Measurements from ENCODE around the gene SLC37A1. TPM values are rescaled to one million over a fixed set of nuclear protein-coding genes. Genes with fewer than 3 reads are reported as not detected.

SLC37A1 gene
- total and polyA plus RNA-seq, 9 of the 15 experiments (the other 6 are each of a cell fraction or from before 2014, with no cell fraction given) = 0.06 to 3.4 (median 0.40) TPM

DNA sequence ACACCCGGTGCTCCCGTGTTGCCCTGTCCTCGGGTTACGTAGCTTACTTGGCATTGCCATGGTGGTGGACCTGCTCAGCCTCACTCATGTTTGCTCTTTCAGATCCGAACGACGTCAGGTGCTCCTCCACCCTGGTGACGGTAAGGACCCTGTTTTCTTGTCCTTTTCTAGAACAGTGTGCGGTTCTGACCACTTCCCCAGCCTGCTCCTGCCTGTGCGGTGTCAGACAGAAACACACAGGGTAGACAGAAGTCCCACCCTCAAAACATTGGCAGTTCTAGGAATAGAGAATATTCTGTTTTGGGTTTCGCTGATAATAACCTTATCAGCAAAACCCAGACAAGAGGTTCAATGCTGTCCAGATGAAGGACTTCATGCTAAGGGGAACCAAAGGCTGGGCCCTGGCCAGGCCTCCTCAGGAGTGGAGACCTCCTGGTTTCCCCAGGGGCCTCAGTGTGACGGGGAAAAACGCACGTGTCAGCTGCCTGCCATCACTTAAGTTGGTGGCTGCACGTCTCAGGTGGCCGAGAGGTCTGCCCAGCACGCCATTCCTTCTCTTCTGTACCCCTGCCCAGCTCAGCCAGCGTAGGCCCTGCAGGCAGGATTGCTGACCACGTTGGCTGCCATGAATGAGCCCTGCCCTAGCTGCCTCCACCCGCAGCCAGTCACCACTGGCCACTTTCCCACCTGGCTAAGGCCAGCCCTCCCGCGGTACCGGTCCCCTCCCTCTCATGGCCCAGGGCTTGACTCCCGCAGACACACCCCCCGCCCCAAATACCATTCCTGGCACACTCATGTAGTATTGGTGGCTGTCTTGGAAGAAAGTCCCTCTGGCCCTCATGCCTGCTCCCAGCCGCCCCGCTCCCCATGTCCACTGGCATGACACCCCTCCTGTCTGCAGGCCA, 33.6 kb downstream of the SLC37A1 start (continued):
- TF ChIP-seq, protein P1, sequence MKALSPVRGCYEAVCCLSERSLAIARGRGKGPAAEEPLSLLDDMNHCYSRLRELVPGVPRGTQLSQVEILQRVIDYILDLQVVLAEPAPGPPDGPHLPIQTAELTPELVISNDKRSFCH (CRISPR knock-in tag; IDR thresholded peaks at IDR 0.05) = no peak
- TF ChIP-seq, protein P1 (tag; IDR thresholded peaks at IDR 0.05) = peak; percentile 94
- TF ChIP-seq SMAD2 (IDR thresholded peaks at IDR 0.05; ENCODE audit: low read depth, low read length) (no peak), ZNF830 (CRISPR knock-in tag; IDR thresholded peaks at IDR 0.05) (no peak), ZBTB17 (CRISPR knock-in tag; IDR thresholded peaks at IDR 0.05) (peak; percentile 93), BCOR (IDR thresholded peaks at IDR 0.05) (peak; percentile 69), MAFG (tag; conservative IDR thresholded peaks at IDR 0.05) (peak; percentile 72), ZNF583 (CRISPR knock-in tag; IDR thresholded peaks at IDR 0.05) (peak; percentile 94; the same call in 1 of the 2 replicates), SMAD1 (IDR thresholded peaks at IDR 0.05; ENCODE audit: low read depth, low read length, partially characterized antibody) (peak; percentile 60), ZNF75A (CRISPR knock-in tag; IDR thresholded peaks at IDR 0.05) (no peak), SMAD3 (CRISPR knock-in tag; conservative IDR thresholded peaks at IDR 0.05) (no peak), GATA2 (CRISPR knock-in tag; IDR thresholded peaks at IDR 0.05) (peak; percentile 92), JUN (IDR thresholded peaks at IDR 0.05; ENCODE audit: borderline replicate concordance, low read depth, low read length) (0 out of 2 replicates have a peak, but pooled peaks have one; percentile 22), JUN (CRISPR knock-in tag; IDR thresholded peaks at IDR 0.05; ENCODE audit: borderline replicate concordance) (no peak), ZNF644 (tag; IDR thresholded peaks at IDR 0.05; ENCODE audit: low read depth) (0 out of 2 replicates have a peak, but pooled peaks have one; percentile 79), ZNF232 (CRISPR knock-in tag; IDR thresholded peaks at IDR 0.05) (no peak), SMAD4 (CRISPR knock-in tag; conservative IDR thresholded peaks at IDR 0.05) (peak; percentile 99)
- TF ChIP-seq, protein P2, sequence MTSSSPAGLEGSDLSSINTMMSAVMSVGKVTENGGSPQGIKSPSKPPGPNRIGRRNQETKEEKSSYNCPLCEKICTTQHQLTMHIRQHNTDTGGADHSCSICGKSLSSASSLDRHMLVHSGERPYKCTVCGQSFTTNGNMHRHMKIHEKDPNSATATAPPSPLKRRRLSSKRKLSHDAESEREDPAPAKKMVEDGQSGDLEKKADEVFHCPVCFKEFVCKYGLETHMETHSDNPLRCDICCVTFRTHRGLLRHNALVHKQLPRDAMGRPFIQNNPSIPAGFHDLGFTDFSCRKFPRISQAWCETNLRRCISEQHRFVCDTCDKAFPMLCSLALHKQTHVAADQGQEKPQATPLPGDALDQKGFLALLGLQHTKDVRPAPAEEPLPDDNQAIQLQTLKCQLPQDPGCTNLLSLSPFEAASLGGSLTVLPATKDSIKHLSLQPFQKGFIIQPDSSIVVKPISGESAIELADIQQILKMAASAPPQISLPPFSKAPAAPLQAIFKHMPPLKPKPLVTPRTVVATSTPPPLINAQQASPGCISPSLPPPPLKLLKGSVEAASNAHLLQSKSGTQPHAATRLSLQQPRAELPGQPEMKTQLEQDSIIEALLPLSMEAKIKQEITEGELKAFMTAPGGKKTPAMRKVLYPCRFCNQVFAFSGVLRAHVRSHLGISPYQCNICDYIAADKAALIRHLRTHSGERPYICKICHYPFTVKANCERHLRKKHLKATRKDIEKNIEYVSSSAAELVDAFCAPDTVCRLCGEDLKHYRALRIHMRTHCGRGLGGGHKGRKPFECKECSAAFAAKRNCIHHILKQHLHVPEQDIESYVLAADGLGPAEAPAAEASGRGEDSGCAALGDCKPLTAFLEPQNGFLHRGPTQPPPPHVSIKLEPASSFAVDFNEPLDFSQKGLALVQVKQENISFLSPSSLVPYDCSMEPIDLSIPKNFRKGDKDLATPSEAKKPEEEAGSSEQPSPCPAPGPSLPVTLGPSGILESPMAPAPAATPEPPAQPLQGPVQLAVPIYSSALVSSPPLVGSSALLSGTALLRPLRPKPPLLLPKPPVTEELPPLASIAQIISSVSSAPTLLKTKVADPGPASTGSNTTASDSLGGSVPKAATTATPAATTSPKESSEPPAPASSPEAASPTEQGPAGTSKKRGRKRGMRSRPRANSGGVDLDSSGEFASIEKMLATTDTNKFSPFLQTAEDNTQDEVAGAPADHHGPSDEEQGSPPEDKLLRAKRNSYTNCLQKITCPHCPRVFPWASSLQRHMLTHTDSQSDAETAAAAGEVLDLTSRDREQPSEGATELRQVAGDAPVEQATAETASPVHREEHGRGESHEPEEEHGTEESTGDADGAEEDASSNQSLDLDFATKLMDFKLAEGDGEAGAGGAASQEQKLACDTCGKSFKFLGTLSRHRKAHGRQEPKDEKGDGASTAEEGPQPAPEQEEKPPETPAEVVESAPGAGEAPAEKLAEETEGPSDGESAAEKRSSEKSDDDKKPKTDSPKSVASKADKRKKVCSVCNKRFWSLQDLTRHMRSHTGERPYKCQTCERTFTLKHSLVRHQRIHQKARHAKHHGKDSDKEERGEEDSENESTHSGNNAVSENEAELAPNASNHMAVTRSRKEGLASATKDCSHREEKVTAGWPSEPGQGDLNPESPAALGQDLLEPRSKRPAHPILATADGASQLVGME (CRISPR knock-in tag; IDR thresholded peaks at IDR 0.05) = peak; percentile 62; the same call in 1 of the 2 replicates
- TF ChIP-seq, protein P3, sequence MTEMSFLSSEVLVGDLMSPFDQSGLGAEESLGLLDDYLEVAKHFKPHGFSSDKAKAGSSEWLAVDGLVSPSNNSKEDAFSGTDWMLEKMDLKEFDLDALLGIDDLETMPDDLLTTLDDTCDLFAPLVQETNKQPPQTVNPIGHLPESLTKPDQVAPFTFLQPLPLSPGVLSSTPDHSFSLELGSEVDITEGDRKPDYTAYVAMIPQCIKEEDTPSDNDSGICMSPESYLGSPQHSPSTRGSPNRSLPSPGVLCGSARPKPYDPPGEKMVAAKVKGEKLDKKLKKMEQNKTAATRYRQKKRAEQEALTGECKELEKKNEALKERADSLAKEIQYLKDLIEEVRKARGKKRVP (CRISPR knock-in tag; IDR thresholded peaks at IDR 0.05) = peak; percentile 87

Measured in K562 (cell line).